Stimulated activated CD8-positive, alpha-beta memory T cell treated with anti-CD3 and anti-CD28 coated beads, Interleukin-2, amount 100 ng/mL, for 1 hour (primary cell): ENCODE results near the gene SAMD4B.

Source experiments
- DNase-seq, 2 donors: peaks; one replicate each; pipeline ENCODE4 v3.0.0-alpha.2; 2020; ENCODE audit warnings: low read depth in 2 of 2

SAMD4B gene

DNA sequence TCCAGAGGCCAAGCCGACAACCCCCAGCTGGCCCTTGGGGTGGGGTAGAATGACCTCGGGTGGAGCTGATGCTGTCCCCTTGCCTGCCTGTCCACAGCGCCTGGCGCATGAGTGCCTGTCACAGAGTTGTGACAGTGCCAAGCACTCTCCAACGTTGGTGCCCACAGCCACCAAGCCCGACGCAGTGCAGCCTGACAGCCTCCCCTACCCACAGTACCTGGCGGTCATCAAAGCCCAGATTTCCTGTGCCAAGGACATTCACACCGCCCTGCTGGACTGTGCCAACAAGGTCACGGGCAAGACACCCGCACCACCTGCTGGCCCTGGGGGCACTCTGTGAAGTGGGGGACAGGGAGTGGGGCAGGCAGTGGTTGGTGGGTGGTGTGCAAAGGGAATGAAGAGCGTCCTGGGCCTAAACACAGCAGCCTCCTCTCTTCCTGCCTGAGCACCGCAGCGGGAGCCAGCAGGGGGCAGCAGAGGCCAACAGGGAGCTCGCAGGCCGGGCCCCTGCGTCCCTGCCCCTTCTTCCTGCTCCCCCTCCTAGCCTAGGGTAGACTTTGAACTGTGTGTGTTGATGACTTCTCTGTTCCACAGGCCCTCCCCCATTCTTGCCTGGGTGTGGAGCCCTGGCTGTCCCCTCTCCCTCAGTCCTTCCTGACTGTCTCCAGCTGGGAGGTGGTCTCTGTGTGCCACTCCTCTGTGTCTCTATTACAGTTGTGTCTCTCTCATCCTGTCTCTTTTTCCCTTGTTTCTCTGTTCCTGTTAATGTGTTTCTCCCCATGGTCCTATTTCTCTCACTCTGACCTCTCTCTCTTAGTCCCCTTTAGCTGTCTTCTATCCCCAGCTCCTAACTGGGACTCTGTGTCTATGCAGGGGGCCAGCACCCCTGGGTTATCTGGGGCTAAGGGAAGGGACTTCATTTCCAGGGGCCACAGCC, 55.4 kb downstream of the SAMD4B start:
- peak; percentile 91 to 93 for DNase-seq

- DNase-seq, result no peak
Observed at GRCh38 chr19:39398297-39398864, 56.2 kb downstream of the SAMD4B start.

DNA sequence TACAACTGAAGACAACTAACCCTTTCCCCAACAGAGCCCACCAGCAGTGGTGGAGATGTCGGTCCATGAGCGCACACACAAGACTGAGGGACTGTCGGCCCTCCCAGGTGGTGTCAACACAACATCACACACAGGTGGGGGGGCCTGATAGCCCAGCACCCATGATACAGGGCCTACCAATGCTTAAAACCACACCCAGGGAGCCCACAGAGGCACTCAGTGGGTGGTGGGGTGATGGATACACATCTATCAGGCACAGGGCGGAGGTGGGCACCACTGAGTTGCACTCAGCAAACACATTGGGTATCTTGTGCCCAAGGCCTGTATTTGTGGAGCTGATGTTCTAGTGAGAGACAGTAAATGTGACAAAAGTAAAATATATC, 57.4 kb downstream of the SAMD4B start:
- DNase-seq, result no peak

- DNase-seq, result no peak
Observed at GRCh38 chr19:39400061-39400460, 57.8 kb downstream of the SAMD4B start.

GRCh38 chr19:39401070-39401548, 58.9 kb downstream of the SAMD4B start:
- no peak for DNase-seq

GRCh38 chr19:39401549-39402345, 59.5 kb downstream of the SAMD4B start:
- DNase-seq, result peak; percentile 76 to 77

DNA sequence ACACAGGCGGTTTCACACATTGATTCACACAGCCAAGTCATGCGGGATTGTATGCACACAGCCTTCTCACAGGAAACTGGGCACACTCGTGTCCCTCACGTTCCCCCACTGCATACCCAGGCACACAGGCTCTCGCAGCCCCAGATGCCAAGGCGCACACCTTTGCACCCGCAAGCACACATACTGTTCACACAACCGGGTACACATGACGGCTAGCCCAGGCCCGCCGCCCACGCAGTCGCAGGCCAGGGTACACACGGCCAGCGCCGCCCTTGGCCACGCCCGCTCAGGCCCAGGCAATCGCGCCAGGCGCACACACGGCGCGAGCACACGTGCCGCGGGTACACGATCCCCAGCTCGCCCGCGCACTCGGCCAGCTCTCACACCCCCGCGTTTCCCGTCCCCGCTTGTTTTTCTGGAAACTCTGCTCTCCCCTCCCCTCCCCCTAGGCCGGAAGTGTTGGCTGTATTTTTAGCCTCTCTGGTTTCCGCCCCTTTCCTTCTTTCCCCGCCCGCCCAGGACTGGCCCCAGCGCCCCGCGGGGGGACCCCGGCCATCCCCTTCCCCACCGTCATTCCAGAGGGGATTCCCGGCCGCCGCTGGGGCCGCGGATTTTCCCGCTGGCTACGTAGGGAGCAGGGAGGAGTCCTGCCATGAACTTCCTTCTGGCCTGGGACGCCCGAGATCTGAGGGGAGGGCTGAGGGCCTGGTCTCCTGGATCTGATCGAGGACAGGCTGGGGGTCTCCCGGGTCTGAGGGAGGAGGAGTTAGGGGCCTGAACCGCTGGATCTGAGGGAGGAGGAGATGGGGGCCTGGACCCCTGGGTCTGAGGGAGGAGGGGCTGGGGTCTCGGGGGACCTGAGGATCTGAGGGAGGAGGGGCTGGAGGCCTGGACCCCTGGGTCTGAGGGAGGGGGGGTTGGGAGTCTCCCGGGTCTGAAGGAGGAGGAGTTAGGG, 60.4 kb downstream of the SAMD4B start:
- DNase-seq, result peak; percentile 79 to 84

DNA sequence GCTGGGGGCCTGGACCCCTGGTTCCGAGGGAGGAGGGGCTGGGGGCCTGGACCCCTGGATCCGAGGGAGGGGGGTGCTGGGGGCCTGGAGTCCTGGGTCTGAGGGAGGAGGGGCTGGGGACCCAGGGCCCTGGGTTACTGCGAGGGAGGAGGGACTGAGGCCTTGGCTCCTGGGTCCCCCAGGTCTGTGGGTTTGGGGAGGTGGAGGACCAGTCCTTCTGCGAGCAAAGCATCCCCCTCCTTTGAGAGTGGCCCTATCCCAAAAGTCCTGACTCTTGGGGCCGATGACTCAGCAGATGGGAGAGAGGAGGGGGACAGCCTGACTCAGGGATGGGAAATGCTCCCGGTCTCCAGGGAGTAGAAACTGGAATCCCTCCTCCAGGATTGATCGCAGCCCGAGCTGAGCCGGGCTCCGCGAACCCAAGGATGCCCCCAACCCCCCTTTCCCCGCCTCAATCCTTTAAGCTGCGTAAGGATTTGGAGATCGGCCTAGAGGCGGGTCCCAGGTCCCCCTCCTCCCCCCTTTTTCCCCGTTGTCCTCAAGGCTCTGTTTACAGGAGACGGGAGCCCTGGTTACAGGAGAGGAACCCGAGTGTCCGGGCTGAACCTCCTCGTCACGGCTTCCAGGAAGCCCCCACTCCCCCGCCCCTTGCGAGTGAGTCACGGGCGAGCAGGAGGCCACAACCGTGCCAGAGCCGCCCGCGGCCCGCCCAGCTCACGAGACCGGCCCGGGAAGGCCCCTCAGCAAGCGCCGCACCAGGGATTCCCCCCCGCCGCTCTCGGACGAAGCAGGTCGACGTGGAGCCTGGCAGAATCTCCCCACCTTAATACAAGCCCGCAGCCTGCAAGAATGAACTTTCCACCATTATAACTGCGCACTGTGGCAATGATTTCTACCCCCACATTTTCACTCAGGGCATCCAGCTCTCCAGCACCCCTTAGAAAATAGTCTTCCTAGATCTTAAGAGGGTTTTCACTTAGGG, 61.4 kb downstream of the SAMD4B start:
- peak; percentile 95 to 97 for DNase-seq

GRCh38 chr19:39405261-39405957, 63.2 kb downstream of the SAMD4B start:
- no peak for DNase-seq

GRCh38 chr19:39405958-39406655, 63.9 kb downstream of the SAMD4B start:
- peak; percentile 86 for DNase-seq

GRCh38 chr19:39406656-39407409, 64.6 kb downstream of the SAMD4B start, which contains the start of gene ZFP36:
Gene ZFP36 (plus strand): TSS chr19:39406847. CDS start chr19:39406905, 58 bp downstream.
- peak; percentile 86 to 90 for DNase-seq

DNA sequence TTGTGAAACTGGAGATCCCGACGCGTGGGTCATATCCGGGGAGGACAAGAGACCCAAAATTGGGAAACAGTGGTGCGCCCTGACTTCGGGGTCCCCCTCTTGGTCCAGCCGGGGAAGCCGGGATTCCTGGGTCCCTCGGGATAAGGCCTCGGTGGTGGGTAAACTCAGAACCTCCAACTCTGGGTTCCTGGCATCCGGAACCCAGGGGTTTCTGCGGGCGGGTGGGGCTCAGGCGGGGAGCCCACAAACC, 65.1 kb downstream of the SAMD4B start:
- DNase-seq, result no peak

DNA sequence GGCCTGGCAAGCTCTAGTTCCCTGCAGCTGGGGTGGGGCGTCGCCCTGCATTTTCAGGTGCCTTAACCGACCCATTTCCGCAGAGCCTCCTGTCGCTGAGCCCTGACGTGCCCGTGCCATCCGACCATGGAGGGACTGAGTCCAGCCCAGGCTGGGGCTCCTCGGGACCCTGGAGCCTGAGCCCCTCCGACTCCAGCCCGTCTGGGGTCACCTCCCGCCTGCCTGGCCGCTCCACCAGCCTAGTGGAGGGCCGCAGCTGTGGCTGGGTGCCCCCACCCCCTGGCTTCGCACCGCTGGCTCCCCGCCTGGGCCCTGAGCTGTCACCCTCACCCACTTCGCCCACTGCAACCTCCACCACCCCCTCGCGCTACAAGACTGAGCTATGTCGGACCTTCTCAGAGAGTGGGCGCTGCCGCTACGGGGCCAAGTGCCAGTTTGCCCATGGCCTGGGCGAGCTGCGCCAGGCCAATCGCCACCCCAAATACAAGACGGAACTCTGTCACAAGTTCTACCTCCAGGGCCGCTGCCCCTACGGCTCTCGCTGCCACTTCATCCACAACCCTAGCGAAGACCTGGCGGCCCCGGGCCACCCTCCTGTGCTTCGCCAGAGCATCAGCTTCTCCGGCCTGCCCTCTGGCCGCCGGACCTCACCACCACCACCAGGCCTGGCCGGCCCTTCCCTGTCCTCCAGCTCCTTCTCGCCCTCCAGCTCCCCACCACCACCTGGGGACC, 65.6 kb downstream of the SAMD4B start:
- DNase-seq, result peak; percentile 39 to 58

- no peak for DNase-seq
Observed at GRCh38 chr19:39408392-39409207, 66.4 kb downstream of the SAMD4B start.

DNA sequence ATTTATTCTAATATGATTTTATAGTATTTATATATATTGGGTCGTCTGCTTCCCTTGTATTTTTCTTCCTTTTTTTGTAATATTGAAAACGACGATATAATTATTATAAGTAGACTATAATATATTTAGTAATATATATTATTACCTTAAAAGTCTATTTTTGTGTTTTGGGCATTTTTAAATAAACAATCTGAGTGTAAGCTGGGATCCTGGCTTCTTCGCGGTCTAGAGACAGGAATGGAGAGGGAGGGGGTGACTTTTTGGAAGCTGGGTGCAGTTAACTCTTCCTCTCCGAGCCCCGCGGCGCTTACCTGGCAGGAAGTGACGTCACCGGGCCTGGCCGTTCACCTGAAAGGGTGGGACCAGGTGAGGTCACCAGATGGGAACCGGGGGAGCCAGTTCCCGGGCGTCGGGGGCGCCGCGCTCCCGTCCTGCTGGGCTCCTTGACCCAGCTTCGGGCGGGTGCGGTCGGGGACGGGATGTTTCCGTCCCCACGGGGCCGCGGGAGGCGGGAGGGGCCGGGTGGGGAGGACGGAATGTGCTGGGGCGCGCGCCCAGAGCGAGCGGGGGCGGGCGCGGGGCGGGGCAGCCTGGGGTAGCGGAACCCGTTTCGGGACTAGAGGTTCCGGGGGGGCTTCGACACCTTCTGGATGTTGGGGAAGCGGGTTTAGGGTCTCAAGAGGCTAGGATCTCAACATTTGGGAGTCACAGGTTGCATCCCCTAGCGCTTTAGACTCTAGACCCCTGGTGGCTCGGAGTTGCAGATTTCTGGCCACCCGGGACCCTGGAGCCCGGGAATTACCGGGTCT, 67.2 kb downstream of the SAMD4B start:
- DNase-seq, result peak; percentile 75 to 86
